HG03469 (cell line): ENCODE results near the gene BFSP2.
"Not testable (repeated sequence)": the region's sequence is repeated elsewhere in the genome, so short reads cannot be mapped to it uniquely, and the experiment has no call there.

Experiments used
- ATAC-seq: cut with Tn5 transposase; IDR thresholded peaks from one replicate; pipeline ENCODE4 v1.9.1; 2021; ENCODE audit warnings: mild to moderate bottlenecking, moderate library complexity, moderate number of reproducible peaks; ENCODE audit not compliant: unreplicated experiment

Gene BFSP2

DNA sequence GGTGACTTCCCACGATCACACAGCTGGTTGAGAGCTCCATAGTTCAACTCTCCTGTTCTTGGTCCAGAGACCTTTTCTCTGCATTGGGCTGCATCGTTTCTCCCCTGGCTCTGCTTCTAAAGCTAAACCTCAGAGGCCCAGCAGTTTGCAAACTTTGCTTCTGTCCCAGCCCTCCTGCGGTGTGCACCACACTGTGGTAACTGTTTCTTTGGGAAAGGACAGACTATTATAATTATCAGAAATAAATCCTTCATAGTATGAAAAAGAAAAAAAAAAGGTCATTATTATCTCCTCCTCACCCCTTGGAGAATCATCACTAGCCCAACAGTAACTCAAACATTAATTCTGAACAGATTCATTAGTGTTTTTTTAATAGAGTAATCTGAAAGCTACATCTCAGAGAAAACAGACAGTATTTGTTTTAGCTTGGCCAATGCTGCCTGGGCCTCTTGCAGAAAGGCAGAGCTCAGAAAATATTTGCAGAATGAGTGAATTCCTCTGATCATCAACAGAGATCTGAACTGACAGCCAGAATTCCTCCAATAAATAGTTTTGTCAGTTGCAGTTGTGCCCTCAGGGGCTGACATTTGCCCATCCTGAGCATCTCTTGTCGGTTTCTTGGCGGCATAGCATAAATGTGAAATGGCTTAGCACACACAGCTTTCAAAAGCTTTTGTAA is 52.9 kb downstream of the BFSP2 start:
- no peak for ATAC-seq

DNA sequence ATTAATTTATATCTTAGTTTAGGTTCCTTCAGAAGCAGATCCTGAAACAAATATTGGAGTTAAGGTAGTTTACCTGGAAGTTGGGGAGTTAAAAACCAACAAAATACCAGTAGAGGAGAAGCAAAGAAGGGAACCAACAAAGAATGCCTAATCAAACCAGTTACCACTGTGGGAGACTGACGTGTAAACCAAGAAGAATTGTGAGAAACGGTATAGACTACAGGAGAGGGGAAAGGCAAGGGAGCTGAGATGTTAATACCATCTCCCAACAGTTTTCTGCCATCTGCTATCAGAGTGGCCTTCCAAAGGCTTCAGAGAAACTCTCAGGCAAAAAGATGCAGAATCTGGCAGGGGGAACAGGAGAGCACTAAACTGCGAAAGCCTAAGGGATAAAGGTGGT is 53.5 kb downstream of the BFSP2 start:
- no peak for ATAC-seq

DNA sequence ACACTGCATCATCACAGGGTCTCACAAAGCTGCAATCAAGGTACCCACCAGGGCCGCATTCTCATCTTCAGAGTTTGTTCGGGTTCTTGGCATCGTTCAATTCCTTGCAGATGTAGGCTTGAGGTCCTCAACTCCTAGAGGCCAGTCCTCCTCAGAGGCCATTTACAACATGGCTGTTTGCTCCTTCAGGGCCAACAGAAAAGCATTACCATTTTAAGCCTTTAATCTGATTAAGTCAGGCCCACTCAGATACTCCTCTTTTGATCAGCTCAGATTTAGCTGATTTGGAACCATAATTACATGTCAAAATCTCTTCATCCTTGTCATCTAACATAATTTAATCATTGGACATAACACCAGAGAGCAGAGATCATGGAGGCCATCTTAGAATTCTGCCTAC is 55.4 kb downstream of the BFSP2 start:
- ATAC-seq = no peak

DNA sequence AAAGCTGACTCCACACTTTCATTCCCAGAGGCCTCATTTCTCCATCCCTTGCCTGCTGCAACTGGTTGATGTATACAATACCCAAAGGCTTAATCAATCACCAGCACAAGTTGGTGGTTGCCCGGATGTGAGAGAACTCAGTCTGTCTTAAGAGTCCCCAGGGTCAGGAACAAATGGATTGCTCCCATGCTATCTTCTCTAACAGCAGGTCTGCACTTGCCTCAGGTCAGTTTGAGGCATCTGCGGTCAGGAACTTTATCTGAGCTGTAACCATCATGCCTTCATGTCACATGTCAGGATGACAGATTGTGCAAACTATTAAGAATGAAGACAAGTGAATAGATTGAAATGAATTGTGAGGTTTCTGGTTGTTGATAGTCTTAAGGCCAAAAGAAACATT is 56.1 kb downstream of the BFSP2 start:
- ATAC-seq = no peak

DNA sequence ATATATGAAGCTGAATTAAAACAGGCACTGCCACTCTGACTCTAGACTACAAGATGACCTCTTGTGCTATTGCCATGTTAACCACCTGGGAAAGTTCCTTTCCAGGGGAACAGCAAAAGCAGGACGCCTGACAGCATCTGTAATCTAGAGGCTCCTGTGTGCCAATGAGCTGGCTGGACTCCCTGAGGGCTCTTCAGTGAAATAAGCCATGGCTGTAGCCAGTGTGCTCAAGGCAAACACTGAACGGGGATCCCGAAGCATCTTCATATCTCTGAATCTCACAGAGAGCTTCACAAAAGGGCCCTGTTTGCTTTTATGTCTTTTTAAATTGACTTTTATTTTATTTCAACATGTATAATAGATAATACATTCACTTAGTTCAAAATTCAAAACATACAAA is 57.2 kb downstream of the BFSP2 start:
- ATAC-seq = no peak

DNA sequence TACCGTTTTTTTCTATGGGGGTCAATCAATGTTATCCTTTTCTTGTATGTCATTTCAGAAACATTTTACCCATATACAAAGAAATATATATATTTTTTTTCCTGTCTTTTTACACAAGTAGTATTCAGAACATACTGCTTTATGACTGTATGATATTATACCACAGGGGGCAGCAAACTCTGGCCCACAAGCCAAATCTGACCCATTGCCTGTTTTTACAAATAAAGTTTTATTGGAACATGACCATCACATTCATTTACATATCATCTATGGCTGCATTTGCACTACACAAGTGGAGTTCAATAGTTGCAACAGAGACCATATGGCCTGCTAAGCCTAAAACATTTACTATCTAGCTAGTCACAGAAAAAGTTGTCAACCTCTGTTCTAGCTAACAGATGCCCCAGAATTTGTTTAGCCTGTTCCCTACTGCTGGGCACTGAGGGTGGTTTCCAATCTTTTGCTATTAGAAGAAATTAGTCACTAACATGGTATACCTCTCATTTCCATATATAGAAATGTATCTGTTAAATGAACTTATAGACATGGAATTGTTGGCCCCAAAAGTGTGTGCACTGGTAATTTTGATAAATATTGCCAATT is 57.7 kb downstream of the BFSP2 start:
- ATAC-seq = no peak

DNA sequence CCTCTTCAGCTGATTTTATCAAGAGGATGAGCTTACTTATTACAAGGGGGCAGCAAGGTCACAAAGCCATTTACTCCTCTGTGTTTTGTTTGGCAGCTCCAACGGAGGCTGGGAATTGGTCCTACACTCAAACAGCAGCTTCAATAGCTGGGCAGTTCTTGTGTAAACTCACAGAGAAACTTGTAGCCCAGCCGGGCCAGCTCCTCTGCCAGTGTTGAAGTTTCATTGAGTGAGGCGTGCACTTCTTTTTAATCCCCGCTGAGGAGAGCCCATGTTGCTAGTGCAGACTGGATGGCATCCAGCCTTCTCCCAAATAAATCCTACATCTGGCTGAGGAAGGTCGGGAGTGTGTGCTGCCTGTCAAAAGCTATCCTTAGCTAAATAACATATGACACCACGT is 59.5 kb downstream of the BFSP2 start:
- no peak for ATAC-seq

DNA sequence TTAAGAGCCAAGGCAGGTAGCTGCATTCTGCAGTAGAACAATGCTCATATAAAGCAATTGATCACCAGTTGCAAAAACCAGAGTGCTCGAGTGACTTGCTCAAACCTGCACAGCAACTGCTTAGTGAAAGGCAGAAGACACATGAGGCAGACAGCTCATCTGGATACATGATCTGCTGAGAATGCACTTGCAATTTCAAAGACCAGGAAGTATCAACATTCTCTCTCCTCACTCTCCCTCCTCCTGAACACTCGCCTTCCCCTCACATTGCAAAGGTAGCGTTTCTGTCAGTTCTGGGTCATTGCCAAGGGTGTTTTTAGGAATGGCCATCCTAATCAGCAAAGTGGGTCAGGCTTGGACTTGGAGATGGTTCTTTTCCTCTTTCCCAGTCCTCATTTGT is 61.0 kb downstream of the BFSP2 start:
- ATAC-seq = no peak

DNA sequence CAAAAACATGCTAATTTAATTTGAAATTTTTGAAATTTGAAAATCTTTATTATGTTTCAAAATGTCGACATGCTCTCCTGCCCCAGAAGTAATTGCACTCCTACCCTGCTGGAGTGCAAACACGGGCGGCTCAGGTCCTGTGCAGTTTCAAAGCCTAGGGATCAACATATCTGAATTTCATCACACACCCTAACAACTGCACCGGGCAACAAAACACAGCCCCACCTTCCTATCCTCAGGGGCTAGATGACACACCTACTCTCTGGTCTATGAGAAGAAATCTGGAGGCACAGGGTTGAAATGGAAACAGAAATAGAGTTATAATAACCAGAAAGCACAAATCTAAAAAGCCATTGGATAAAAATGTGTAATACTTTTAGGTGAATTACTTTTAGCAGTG is 61.4 kb downstream of the BFSP2 start:
- no peak for ATAC-seq

DNA sequence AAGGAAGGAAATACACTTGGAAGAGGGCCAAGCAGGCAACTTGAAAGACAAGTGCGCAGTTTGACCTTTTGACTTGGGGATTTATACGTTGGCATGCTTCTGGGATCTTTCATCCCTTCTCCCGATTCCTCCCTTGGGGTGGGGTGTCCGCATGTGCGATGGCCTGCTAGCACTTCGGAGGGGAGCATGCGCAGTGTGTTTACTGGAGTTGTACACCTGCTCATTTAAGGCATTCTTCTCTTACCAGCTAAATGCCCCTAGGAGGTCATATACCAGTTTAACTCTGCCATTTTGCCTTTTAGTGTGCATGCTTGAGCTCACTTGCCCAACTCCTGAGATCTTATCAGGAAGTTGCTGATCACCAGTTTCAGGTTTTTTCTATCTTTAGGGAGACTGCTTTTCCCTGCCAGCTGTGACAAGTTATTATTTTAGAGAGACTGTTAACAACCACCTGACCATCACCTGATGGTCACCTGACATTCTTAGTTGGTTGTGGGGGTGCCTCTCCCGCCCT is 63.5 kb downstream of the BFSP2 start:
- ATAC-seq = no peak

DNA sequence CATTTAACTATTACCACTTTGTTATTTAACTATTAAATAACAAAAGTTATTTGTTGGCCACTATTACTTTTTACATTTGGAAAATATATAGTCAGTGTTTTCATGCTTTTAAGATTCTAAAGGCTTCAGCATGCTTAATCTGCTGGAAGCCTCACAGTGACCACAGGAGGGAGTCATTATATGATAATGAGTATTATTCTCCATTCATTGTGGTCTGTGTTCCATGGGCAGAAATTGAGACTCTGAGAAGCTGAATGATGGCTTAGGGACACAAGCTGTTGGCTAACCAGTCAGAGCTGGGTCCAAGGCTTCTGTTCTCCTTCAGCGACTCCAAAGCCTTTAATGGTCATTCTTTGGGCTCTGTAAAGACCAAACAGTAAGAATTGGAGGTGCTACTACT is 64.7 kb downstream of the BFSP2 start:
- no peak for ATAC-seq

DNA sequence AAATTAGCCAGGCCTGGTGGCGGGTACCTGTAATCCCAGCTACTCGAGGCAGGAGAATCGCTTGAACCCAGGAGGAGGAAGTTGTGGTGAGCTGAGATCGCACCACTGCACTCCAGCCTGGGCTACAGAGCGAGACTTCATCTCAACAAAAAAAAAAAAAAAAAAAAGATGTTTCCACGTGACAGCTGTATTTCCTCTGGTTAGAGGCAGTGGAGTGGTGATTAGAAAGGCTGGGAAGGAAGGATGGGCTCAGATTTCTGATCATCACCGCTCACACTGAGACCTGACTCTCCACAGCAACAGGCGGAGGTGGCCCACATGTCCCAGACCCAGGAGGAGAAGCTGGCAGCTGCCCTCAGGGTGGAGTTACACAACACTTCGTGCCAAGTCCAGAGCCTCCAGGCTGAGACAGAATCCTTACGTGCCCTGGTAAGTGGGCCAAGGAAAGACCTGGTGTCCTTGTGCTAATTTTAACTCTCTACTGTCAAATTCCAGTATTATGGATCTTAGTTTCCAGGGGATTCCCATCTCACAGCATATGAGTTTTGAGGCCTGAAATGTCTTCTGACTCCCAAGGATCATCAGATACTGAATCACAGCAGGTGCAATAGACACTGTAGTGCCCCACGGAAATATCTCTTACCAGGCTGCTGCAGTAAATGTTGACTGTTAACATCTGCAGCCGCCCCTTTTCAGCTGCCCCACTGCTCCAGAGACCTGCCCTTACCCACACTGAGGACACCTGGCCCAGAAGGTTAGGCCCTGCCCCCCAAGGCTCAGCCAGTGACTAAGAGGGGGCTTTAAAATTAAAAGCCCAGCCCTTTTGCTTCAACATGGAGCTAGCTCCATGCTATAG is 66.9 kb downstream of the BFSP2 start:
- ATAC-seq = no peak

DNA sequence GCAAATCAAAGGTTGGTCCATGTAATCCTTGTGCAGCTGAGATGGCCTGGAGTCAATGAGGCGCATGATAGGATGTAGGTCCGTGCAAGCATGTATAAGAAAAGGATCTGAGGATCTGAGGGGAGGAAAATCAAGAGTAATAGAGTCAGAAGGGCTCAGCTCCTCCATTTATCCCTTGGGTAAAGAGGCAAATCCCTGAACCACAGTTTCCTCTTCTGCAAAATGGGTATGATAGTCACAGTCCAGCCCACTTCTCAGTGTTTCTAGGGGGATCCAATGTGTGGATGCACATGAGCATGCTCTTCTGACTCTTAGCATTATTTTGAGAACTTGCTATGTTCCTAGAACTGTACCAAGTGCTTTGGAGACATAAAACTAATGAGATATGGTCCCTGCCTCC is 67.9 kb downstream of the BFSP2 start:
- no peak for ATAC-seq

DNA sequence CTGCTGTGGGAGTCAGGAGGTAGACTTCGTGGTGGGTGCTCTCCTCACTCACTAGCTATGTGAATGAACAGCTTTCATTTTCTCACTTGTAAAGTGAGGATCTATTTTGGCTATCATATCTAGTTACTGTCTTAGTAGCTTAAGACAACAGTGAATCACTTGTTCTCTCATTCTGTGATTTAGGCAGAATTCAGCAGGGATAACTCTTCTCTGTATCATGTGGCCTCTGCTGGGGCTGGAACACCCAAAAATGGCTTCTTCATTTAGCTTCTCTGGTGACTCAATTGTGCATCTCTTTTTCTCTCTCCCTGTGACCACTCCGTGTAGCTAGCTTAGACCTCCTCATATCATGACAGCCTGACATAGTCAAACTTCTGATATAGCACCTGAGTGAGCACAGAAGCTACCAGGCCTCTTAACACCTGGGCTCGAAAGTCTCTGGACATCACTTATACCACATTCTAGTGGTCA is 68.4 kb downstream of the BFSP2 start:
- ATAC-seq = no peak

DNA sequence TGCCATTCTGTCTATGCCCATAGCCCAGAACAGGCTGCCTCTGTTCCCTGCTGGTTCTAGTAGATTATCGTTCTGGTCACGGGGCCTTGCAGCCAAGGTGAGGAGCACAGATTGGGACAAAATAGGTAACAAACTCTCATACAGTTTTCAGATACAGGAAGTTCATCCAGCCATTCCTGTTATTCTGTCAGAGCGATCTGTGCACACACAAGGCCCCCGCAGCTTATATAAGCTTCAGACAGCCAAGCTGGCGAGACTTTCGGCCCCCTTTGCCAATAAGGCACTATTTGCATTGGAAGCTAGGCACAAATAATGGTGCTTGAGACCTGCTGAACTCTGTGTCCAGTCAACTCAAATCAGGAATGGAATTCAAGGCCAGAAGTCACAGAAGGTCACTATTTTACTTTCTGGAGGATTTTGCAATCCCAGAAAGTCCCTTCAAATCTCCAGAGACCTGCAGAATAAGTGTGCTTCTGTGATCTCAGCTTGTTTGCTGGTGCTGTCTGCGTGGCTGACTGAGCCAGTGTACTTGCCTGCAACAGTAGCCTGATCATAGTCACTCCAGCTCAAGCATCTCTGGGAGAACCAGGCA is 69.4 kb downstream of the BFSP2 start:
- ATAC-seq = no peak

DNA sequence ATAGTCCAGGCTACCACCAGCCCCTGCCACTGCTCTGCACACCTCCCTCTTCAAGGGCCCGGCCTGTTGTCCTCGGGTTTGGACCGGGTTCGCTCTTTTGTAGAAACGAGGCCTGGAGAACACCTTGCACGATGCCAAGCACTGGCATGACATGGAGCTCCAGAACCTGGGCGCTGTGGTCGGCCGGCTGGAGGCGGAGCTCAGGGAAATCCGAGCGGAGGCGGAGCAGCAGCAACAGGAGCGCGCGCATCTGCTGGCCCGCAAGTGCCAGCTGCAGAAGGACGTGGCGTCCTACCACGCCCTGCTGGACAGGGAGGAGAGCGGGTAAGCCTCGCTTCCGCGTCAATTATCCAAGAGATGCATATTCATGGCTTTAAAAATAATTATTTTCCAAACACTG is 72.4 kb downstream of the BFSP2 start:
- ATAC-seq = no peak

DNA sequence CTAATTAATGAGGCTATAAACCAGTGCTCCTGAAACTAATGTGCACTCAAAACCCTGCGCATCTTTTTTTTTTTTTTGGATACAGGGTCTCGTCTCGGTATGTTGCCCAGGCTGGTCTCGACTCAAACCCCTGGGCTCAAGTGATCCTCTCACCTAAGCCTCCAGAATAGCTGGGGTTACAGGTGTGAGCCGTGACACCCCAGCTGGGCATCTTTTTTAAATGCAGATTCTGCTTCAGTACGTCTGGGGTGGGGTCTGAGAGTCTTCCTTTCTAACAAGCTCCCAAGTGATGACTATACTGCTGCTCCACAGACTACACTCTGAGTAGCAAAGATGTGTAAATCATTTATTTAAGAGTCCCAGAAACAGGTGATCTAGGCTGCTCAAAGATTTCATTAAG is 73.0 kb downstream of the BFSP2 start:
- ATAC-seq = no peak

DNA sequence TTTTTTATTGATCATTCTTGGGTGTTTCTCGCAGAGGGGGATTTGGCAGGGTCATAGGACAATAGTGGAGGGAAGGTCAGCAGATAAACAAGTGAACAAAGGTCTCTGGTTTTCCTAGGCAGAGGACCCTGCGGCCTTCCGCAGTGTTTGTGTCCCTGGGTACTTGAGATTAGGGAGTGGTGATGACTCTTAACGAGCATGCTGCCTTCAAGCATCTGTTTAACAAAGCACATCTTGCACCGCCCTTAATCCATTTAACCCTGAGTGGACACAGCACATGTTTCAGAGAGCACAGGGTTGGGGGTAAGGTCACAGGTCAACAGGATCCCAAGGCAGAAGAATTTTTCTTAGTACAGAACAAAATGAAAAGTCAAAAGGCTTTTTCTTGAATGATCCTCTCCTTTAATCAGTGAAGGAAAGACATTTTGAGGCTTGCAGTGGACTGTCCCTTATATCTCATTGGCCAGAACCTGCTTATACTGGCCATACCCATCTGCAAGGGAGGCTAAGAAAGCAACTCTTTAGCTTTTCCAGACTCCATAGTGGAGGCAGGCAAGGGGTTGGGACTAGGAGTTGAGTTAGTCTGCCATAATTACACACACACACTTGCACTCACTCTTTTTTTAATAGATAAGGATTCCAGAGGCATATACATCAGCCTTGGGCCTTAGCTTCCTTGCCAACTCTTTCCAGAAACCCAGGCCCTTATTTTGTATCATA is 73.8 kb downstream of the BFSP2 start:
- ATAC-seq = not testable (repeated sequence)

DNA sequence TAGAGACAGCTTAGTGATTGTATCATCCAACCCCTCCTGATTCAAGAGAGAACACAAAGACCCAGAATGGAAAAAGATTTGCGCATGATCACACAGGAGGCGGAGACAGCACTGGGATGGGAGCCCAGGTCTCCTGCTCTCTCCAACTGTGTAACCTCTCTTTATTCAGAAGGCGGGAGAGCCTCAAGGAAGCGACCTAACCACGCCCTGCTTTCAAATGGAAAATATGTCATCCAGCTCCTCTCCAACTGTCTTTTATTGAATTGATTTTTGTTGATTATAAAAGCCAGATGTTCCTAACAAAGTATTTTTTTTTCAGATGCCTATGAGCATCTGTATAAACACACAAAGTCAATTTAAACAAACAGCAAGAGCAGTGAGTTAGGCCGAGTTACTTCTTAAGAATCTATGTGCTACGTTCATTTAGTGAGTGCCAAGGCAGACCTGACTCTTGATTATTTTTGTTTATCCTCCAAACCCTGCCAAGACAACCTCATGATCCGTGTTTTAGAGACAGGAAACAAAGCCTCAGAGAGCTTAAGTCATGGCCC is 74.5 kb downstream of the BFSP2 start:
- ATAC-seq = no peak

DNA sequence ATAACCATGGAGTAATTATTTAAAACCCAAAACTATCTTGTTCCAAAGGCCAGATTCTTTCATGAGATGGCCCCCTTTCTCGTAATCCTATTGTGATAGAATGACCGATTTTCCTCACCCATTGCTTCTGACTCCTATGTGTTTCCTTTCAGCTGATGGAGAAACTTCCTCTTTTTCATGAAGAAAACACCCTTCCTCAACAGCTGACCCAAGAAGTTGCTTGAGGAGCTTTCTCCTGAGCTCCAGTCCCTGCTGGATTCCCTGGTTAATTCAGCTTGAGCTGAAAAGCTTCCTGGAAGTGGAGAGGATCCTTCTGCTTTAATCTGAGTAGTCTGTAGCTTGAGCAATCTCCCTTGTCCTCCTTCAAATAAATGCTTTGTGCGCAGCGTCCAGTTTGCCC is 75.0 kb downstream of the BFSP2 start:
- ATAC-seq = no peak
